Measurements from ENCODE around the gene IL36RN.

- TF ChIP-seq, protein P1, sequence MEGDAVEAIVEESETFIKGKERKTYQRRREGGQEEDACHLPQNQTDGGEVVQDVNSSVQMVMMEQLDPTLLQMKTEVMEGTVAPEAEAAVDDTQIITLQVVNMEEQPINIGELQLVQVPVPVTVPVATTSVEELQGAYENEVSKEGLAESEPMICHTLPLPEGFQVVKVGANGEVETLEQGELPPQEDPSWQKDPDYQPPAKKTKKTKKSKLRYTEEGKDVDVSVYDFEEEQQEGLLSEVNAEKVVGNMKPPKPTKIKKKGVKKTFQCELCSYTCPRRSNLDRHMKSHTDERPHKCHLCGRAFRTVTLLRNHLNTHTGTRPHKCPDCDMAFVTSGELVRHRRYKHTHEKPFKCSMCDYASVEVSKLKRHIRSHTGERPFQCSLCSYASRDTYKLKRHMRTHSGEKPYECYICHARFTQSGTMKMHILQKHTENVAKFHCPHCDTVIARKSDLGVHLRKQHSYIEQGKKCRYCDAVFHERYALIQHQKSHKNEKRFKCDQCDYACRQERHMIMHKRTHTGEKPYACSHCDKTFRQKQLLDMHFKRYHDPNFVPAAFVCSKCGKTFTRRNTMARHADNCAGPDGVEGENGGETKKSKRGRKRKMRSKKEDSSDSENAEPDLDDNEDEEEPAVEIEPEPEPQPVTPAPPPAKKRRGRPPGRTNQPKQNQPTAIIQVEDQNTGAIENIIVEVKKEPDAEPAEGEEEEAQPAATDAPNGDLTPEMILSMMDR (IDR thresholded peaks at IDR 0.05): no peak
- no peak for TF ChIP-seq POLR2AphosphoS5 (IDR thresholded peaks at IDR 0.05)
- no peak for TF ChIP-seq POLR2A (IDR thresholded peaks at IDR 0.05)
Observed at GRCh38 chr2:113039719-113040118, 19.3 kb upstream of the IL36RN start.
